ENCODE data around the gene GRIK1.

GRIK1 gene

GRCh38 chr21:29867796-29868195 is 72.0 kb downstream of the GRIK1 start:
- Histone ChIP-seq H3K36me3 (ENCODE audit: insufficient read depth, low read length) (no peaks in the 10 kb centered on the region), H3K27ac (ENCODE audit: low read length) (no peak overlapping the region), H3K79me2 (ENCODE audit: insufficient read depth, low read length) (no peaks in the 10 kb centered on the region), H3K9me3 (ENCODE audit: insufficient read depth, low read length, severe bottlenecking) (no peaks in the 10 kb centered on the region), H3K4me1 (ENCODE audit: insufficient read depth, low read length) (no peaks in the 10 kb centered on the region), H3K9ac (ENCODE audit: low read depth, low read length) (no peak overlapping the region), H4K20me1 (ENCODE audit: insufficient read depth, low read length) (no peaks in the 10 kb centered on the region), H3K4me2 (ENCODE audit: insufficient read depth, low read length) (no peak overlapping the region), H2AFZ (ENCODE audit: low read depth, low read length) (no peak overlapping the region), H3K4me3 (ENCODE audit: low read depth in 1 of 2, low read length in 2 of 2) (no peak overlapping the region), H3K27me3 (ENCODE audit: insufficient read depth, low read length, poor library complexity) (peaks cover 5% of the 10 kb centered on the region)
- no peak for ATAC-seq (ENCODE audit: insufficient read depth, low read depth)
- no peak for DNase-seq
- no peak for TF ChIP-seq CTCF (IDR thresholded peaks at IDR 0.05; ENCODE audit: borderline replicate concordance, extremely low read depth, low read length, poor library complexity, severe bottlenecking)
- TF ChIP-seq EZH2 (IDR thresholded peaks at IDR 0.05; ENCODE audit: borderline replicate concordance, low read depth, low read length, severe bottlenecking), result no peak

- no peaks in the 10 kb centered on the region for H3K79me2 ChIP-seq (ENCODE audit: insufficient read depth, low read length)
- no peak overlapping the region for H3K4me3 ChIP-seq (ENCODE audit: low read depth in 1 of 2, low read length in 2 of 2)
Measured at GRCh38 chr21:29860346-29860745, 79.5 kb downstream of the GRIK1 start.

GRCh38 chr21:29857150-29857549 is 82.6 kb downstream of the GRIK1 start:
- no peak for DNase-seq
- H3K79me2 ChIP-seq (ENCODE audit: insufficient read depth, low read length), result no peaks in the 10 kb centered on the region
- no peak for TF ChIP-seq EZH2 (IDR thresholded peaks at IDR 0.05; ENCODE audit: borderline replicate concordance, low read depth, low read length, severe bottlenecking)
- no peak for TF ChIP-seq CTCF (IDR thresholded peaks at IDR 0.05; ENCODE audit: borderline replicate concordance, extremely low read depth, low read length, poor library complexity, severe bottlenecking)
- ATAC-seq (ENCODE audit: insufficient read depth, low read depth), result no peak
- no peaks in the 10 kb centered on the region for H3K9me3 ChIP-seq (ENCODE audit: insufficient read depth, low read length, severe bottlenecking)
- H3K4me3 ChIP-seq (ENCODE audit: low read depth in 1 of 2, low read length in 2 of 2), result no peak overlapping the region
- peaks cover 4% of the 10 kb centered on the region for H3K27me3 ChIP-seq (ENCODE audit: insufficient read depth, low read length, poor library complexity)
- no peaks in the 10 kb centered on the region for H3K4me1 ChIP-seq (ENCODE audit: insufficient read depth, low read length)
- H3K36me3 ChIP-seq (ENCODE audit: insufficient read depth, low read length), result no peaks in the 10 kb centered on the region
- H3K4me2 ChIP-seq (ENCODE audit: insufficient read depth, low read length), result no peak overlapping the region
- no peak overlapping the region for H3K27ac ChIP-seq (ENCODE audit: low read length)
- H2AFZ ChIP-seq (ENCODE audit: low read depth, low read length), result no peak overlapping the region
- no peak overlapping the region for H3K9ac ChIP-seq (ENCODE audit: low read depth, low read length)
- no peaks in the 10 kb centered on the region for H4K20me1 ChIP-seq (ENCODE audit: insufficient read depth, low read length)

More at GRCh38 chr21:29860346-29860745, 79.5 kb downstream of the GRIK1 start:
- no peak overlapping the region for H3K9ac ChIP-seq (ENCODE audit: low read depth, low read length)
- peaks cover 9% of the 10 kb centered on the region for H3K27me3 ChIP-seq (ENCODE audit: insufficient read depth, low read length, poor library complexity)
- H4K20me1 ChIP-seq (ENCODE audit: insufficient read depth, low read length), result no peaks in the 10 kb centered on the region
- no peak overlapping the region for H2AFZ ChIP-seq (ENCODE audit: low read depth, low read length)
- H3K4me2 ChIP-seq (ENCODE audit: insufficient read depth, low read length), result no peak overlapping the region
- H3K27ac ChIP-seq (ENCODE audit: low read length), result no peak overlapping the region
- ATAC-seq (ENCODE audit: insufficient read depth, low read depth), result no peak
- TF ChIP-seq EZH2 (IDR thresholded peaks at IDR 0.05; ENCODE audit: borderline replicate concordance, low read depth, low read length, severe bottlenecking), result no peak
- TF ChIP-seq CTCF (IDR thresholded peaks at IDR 0.05; ENCODE audit: borderline replicate concordance, extremely low read depth, low read length, poor library complexity, severe bottlenecking), result no peak
- H3K9me3 ChIP-seq (ENCODE audit: insufficient read depth, low read length, severe bottlenecking), result no peaks in the 10 kb centered on the region
- no peaks in the 10 kb centered on the region for H3K36me3 ChIP-seq (ENCODE audit: insufficient read depth, low read length)
- DNase-seq, result no peak
- H3K4me1 ChIP-seq (ENCODE audit: insufficient read depth, low read length), result no peaks in the 10 kb centered on the region

- Histone ChIP-seq H3K9me3 (ENCODE audit: insufficient read depth, low read length, severe bottlenecking) (no peaks in the 10 kb centered on the region), H4K20me1 (ENCODE audit: insufficient read depth, low read length) (no peaks in the 10 kb centered on the region), H3K36me3 (ENCODE audit: insufficient read depth, low read length) (no peaks in the 10 kb centered on the region), H3K79me2 (ENCODE audit: insufficient read depth, low read length) (no peaks in the 10 kb centered on the region), H3K27ac (ENCODE audit: low read length) (no peak overlapping the region), H3K9ac (ENCODE audit: low read depth, low read length) (no peak overlapping the region), H3K4me3 (ENCODE audit: low read depth in 1 of 2, low read length in 2 of 2) (no peak overlapping the region), H2AFZ (ENCODE audit: low read depth, low read length) (no peak overlapping the region), H3K4me2 (ENCODE audit: insufficient read depth, low read length) (no peak overlapping the region), H3K27me3 (ENCODE audit: insufficient read depth, low read length, poor library complexity) (no peaks in the 10 kb centered on the region), H3K4me1 (ENCODE audit: insufficient read depth, low read length) (no peaks in the 10 kb centered on the region)
- DNase-seq, result no peak
- ATAC-seq (ENCODE audit: insufficient read depth, low read depth), result no peak
- TF ChIP-seq CTCF (IDR thresholded peaks at IDR 0.05; ENCODE audit: borderline replicate concordance, extremely low read depth, low read length, poor library complexity, severe bottlenecking) (no peak), EZH2 (IDR thresholded peaks at IDR 0.05; ENCODE audit: borderline replicate concordance, low read depth, low read length, severe bottlenecking) (no peak)
Measured at GRCh38 chr21:29854795-29855194, 85.0 kb downstream of the GRIK1 start.
